GM12864 (cell line): Measurements from ENCODE around the gene DSTYK.

Source experiments
- DNase-seq: peaks from one replicate; pipeline ENCODE4 v3.0.0-alpha.2; 2011; ENCODE audit warnings: low read depth
- H3K4me3 ChIP-seq: 2 replicates; pipeline ENCODE4 v1.5.1; 2011; ENCODE audit warnings: mild to moderate bottlenecking, low read depth, low read length, control low read depth
- TF ChIP-seq, protein P1 (sequence below): IDR thresholded peaks from 2 replicates; pipeline ENCODE4 v1.5.1; 2011; ENCODE audit warnings: low read depth, mild to moderate bottlenecking, moderate library complexity, low read length, control low read depth, inconsistent platforms; ENCODE audit errors: missing control alignments

DSTYK gene, protein sequence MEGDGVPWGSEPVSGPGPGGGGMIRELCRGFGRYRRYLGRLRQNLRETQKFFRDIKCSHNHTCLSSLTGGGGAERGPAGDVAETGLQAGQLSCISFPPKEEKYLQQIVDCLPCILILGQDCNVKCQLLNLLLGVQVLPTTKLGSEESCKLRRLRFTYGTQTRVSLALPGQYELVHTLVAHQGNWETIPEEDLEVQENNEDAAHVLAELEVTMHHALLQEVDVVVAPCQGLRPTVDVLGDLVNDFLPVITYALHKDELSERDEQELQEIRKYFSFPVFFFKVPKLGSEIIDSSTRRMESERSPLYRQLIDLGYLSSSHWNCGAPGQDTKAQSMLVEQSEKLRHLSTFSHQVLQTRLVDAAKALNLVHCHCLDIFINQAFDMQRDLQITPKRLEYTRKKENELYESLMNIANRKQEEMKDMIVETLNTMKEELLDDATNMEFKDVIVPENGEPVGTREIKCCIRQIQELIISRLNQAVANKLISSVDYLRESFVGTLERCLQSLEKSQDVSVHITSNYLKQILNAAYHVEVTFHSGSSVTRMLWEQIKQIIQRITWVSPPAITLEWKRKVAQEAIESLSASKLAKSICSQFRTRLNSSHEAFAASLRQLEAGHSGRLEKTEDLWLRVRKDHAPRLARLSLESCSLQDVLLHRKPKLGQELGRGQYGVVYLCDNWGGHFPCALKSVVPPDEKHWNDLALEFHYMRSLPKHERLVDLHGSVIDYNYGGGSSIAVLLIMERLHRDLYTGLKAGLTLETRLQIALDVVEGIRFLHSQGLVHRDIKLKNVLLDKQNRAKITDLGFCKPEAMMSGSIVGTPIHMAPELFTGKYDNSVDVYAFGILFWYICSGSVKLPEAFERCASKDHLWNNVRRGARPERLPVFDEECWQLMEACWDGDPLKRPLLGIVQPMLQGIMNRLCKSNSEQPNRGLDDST

DNA sequence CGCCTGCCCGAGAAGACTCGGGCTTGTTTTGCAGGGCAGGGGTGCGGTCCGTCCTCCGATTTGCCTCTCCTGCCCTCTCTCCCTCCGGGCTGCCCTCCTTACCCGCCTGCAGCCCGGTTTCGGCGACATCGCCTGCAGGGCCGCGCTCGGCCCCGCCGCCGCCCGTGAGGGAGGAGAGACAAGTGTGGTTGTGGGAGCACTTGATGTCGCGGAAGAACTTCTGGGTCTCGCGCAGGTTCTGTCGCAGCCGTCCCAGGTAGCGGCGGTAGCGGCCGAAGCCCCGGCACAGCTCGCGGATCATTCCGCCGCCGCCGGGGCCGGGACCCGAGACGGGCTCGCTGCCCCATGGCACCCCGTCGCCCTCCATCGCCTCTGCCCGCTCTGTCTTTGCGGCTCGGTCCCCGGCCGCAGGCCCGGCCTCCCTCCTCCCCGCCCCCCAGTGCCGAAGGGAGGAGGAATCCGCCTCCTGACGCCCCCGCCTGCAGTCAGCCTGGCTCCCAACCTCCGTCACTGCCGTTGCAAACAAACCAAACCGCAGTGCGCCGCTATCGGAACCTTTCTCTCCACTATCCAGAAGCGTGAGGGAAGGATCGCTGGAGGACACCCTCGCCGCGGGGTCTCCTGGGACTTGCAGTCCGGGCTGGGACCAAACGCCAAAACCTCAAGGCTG is at the start of gene DSTYK:
TSS of gene DSTYK (minus strand) at position 534 of the 670 bp plus-strand sequence. CDS start at position 367, 167 bp downstream.
- TF ChIP-seq, protein P1, sequence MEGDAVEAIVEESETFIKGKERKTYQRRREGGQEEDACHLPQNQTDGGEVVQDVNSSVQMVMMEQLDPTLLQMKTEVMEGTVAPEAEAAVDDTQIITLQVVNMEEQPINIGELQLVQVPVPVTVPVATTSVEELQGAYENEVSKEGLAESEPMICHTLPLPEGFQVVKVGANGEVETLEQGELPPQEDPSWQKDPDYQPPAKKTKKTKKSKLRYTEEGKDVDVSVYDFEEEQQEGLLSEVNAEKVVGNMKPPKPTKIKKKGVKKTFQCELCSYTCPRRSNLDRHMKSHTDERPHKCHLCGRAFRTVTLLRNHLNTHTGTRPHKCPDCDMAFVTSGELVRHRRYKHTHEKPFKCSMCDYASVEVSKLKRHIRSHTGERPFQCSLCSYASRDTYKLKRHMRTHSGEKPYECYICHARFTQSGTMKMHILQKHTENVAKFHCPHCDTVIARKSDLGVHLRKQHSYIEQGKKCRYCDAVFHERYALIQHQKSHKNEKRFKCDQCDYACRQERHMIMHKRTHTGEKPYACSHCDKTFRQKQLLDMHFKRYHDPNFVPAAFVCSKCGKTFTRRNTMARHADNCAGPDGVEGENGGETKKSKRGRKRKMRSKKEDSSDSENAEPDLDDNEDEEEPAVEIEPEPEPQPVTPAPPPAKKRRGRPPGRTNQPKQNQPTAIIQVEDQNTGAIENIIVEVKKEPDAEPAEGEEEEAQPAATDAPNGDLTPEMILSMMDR, result no peak
- DNase-seq, result peak; percentile 89
- peak within 1 kb of the TSS; percentile 98 for H3K4me3 ChIP-seq

DNA sequence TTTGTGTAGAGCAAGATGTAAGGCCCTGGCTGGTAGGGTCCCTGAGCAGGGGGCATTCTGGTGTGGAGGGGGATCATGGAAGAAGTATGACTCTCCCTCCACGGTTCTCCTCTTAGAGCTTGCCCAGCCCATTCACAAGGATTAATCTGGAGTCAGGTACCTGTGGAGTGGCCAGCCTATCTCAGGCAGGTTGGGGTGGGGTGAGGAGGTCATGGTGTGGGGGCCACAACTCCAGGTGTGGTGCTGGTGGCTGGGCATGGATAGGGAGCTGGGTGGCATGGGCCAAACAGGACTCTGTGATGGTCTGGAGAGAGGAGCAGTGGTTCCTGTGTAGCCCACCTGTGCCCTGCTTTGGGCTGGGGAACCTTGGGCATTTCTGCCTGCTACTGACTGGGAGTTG is 48.5 kb upstream of the DSTYK start:
- DNase-seq, result no peak
- H3K4me3 ChIP-seq, result no peak overlapping the region
- TF ChIP-seq, protein P1, result no peak

DNA sequence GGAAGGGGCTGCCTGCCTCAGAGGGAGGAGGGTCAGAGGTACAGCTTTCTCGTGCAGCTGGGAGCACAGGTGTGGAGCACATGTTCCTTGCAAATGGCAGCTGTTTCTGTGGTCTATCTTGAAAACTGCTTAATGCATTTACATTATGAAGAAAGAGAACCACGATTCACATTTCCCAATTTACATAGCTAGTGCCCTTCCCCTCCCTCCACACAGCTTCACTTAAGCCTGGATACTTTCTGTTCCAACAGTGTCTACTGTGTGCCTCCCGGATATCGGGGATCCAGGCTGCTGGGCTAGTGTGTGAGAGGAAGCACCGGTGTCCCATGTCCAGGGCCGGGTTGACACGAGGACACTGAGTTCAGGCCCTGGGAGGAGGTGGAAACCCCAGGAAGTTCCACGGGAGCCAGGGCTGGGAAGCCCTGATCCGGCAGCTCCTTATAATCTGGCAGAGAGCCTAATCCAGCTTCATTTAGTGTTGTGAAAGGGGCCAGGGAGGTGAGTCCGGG is 47.9 kb upstream of the DSTYK start:
- DNase-seq, result no peak
- H3K4me3 ChIP-seq, result no peak overlapping the region
- TF ChIP-seq, protein P1, result no peak

DNA sequence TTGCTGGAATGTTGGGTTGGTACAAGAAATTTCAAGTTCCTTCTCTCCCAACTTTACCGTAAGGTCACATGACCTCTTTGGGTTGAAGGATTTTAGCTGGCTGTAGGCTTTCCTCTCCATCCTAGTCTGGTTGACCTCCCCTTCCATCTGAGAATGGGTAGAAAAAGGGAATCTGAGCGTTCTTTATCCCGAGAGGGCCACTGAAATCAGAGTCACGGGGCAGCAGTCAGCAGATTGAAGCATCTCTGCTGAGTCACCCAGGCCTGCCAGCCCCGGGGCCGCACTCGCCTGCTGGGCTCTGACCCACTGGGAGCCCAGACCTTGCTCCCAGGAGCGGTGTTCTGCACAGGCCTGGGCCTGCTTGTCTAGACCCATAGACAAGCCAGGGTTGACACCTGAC is 47.2 kb upstream of the DSTYK start:
- DNase-seq, result no peak
- H3K4me3 ChIP-seq, result no peak overlapping the region
- TF ChIP-seq, protein P1, result no peak

DNA sequence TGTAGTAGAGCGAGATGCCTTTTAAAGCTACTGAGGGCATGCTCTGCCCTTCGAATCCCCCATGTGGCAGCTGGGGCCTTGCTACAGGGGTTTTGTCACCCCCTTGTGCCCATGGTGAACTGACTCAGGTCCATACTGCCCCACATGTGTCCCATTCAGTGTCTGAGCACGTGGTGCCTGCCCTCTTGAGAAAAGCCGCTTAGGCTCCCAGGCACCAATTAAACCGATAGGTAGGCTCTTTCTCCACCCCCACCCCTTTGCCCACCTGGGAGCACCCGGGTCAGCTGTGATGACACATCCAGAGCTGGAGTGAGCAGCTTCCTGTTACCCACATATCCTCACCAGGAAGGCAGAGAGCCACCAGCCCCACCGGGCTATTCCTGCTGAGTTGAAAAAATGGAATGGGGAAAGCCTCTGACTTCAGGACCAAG is 46.8 kb upstream of the DSTYK start:
- no peak for DNase-seq
- TF ChIP-seq, protein P1, result no peak
- H3K4me3 ChIP-seq, result no peak overlapping the region

DNA sequence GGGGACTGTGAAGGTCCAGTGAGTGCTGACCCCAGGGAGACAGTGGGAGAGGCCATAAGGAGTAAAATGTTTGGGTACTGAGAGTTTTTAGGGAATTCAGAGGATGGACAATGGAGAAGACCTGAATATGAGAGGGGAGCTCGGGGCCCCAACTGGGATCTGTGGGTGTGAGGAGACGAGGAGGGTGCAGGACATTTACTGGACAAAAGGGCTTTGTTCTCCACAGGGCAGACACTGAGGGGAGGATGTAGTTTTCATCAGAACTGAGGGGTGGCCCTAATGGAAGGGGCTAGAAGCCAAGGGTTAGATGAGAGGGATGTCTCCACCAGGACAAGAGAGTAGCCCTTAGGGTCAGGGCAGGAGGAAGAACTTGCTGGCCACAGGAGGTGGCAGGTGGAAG is 46.2 kb upstream of the DSTYK start:
- TF ChIP-seq, protein P1, result no peak
- no peak for DNase-seq
- no peak overlapping the region for H3K4me3 ChIP-seq
